Right forelimb (tissue), 1 donor: ENCODE measurements around the gene CDH4.
"Not testable (repeated sequence)": the region's sequence is repeated elsewhere in the genome, so short reads cannot be mapped to it uniquely, and the experiment has no call there.

Experiments
- DNase-seq: peaks from one replicate; pipeline ENCODE4 v3.0.0-alpha.2; 2018

Gene CDH4

DNA sequence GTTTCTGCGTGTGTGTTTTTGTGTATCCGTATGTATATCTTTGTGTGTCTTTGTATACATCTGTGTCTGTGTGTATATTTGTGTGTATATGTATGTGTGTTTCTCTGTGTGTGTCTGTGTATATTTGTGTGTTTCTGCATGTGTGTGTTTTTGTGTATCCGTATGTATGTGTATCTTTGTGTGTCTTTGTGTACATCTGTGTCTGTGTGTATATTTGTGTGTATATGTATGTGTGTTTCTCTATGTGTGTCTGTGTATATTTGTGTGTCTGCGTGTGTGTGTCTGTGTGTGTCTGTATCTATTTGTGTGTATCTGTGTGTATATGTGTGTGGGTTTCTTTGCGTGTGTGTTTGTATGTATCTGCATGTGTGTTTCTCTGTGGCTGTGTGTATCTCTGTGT is 192.6 kb downstream of the CDH4 start:
- DNase-seq: no peak

DNA sequence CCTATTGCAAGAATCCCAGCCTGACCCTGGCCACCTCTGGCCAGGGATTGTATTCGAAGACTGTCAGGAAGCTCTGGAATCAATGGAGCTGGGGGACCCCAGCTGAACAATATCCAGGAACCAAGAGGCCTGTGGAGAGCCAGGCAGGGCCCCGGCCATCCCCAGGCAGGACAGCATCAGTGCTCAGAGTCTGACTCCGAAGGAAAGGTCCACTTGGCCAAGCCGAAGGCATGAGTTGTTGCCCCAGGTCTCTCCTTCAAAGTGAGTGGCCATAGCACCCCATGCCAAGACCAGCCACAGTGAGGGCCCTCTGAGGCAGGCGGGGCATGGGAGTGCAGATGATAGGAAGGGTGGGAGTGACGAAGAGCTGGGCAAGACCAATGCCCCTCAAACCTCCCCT is 193.1 kb downstream of the CDH4 start:
- DNase-seq: no peak

DNA sequence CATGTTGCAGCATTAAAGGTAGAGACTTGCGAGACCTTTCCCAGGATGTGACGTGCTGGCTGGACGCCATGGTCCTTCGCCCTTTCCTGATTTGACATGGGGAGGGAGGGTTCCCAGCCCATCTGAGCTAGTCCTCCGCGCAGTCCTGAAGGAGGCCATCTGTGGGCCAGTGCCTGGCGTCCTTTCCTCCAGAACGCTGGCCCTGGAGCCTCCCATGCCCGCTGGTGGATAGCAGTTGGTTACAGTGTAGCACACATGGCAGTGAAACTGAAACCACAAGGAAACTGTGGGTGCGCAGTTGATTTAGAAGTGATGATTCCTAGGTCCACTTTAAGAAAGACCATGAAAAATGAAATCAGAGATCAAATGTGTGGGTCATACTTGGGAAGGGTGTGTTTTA is 193.7 kb downstream of the CDH4 start:
- no peak for DNase-seq

DNA sequence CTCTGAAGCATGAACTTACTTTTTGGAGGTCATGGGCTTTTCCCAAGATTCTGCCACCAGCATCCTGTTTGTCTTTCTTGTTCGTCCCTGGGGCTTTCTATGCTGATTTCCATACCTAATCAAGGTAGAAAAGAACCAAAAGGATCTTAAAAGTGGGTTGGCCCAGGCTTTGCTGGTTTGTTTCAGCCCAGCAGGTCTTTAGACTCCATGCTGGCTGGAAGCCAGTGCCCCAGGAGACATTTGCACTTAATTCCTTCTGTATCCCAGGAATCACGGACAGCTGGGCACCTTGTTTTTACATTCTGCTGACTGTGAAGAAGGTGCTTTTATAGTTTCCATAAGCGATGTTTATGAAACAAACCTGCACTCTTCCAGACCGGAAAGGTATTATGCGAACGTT is 195.9 kb downstream of the CDH4 start:
- DNase-seq: no peak

DNA sequence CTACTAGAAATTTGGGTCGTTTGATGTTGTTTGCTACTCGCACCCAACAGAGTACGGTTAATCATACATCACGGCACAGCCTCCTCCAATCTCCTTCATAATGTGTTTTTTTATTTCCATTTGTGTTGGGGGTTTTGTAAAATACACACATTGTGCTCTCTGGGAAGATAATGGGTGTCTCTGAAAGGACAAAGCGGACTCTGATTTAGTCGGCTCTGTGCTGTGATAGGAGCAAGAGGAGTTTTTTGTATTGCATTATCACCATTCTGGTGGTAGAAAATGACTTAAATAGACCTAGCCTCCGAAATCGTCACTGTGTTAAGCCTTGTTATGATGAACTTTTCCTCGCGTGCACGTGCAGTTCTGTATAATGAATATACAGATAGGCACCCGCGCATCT is 196.3 kb downstream of the CDH4 start:
- no peak for DNase-seq

DNA sequence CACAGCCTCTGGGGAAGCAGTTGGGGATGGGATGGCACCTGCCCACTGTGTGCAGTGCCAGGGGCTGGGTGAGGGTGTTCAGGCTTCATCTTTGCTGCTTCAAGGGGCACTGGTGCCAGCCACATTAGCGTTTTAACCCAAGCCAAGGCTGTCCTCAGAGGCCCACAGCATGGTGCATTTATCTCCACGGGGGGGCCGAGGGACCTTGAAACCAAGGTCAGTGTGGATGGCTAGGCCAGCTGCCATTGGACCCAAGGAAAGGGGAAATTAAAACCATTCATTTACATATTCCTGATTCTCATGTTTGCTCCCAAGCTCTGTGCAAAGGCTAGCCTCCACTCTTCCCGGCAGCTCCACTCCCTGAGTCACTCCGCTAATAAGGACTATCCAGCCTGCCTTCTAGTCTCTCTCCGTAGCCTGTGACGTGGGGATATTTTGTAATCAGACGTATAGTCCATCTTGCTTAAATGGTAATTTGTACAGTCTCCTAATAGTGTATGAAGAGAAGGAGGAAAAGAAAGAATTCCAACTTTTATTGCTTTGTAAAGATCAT is 197.1 kb downstream of the CDH4 start:
- DNase-seq: no peak

DNA sequence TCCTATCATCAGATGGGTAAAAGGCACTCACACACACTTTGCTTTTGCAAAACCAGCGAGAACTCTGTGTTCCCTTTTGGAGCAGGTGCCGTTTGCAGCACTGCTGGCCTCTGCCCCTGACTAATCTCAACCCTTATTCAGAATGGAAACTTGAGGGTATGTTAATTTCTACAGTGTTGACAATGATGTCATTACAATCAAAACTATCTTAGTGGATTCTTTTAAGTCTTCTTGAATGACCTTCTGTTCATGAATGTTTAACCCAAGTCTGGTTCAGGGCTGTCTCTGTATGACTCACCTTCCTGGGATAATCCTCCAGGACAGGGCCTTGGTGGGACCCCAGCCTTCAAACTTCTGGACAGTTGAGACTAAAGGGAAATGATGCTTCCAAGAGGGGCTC is 197.9 kb downstream of the CDH4 start:
- no peak for DNase-seq

DNA sequence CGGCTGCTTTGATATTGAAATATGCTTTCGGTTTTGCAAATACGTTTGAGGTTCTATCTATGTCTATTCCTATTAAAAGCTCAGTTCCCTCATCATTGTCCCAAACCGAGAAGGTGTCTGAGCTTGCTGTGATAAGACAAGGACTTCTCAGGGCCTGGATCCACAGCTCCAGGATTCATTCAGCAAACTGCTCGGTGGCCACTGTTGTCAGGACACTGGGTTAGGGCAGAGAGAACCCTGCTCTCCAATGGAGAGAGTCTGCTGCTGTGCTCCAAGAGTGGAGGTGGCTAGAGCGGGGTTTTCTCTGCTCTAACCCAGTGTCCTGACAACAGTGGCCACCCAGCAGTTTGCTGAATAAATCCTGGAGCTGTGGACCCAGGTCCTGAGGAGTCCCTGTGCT is 198.5 kb downstream of the CDH4 start:
- DNase-seq: no peak

DNA sequence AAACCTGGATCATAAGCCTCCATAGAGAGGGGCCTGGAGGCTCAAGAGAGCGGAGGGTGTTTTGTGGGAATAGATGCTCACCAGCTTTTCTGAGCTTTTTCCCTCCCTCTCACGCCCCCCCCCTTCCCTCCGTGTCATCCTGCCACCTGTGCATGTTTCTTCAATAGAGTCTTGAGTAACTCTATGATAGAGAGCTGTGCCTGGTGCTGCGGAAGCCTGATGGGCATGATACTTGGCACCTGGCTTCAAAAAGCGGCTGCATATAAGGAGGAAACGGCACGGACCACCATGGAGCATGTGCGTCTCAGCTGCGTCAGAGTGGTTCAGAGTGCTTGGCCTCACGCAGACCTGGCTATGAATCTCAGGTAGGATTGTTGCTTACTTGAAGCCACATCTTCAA is 198.9 kb downstream of the CDH4 start:
- no peak for DNase-seq

DNA sequence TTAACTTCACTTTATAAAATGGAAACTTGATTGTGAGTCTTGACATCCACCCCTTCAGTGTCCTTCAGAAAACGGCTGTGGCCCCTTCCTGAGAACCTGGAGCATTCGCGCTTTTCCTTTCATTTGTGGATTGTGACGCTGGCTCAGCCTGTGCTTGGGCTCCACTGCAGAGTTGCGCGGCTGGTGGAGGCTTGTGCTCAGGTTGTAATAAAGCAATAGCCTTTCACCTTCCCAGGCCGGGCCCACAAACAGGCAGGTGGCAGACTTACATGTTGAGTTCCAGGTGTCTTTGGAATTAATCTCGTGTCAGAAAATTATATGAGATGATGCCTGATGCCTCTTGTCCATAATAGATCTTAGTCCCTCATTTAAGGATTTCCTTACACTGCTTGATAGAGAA is 199.9 kb downstream of the CDH4 start:
- DNase-seq: no peak

DNA sequence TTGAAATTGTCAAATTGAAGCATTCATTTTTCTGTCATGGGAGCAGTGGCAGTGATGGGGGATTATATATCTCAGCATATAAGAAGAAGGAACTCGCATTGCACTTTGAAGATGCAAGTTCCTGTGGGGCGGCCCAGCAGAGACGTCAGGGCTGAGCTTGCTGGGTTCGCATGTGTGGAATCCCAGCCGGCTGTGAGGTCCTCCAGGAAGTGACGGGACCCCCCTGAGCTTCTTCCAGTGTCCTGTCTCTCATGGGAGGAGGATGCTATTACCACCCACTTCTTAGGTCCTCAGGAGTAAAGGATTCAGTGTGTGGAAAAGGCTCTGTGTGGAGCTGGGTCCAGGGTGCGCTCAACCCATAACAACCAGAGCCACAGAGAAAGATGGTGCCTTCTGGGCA is 201.2 kb downstream of the CDH4 start:
- DNase-seq: no peak

DNA sequence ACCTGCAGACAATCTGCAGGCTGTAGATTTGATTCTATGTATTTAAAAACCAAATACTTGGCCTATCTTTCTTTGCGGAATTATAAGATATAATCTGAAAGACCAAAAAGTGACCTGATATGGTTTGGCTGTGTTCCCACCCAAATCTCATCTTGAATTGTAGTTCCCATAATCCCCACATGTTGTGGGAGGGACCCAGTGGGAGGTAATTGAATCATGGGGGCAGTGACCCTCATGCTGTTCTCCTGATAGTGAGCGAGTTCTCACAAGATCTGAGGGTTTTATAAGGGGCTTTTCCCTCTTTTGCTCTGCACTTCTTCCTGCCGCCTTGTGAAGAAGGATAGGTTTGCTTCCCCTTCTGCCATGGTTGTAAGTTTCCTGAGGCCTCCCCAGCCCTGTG is 201.6 kb downstream of the CDH4 start:
- not testable (repeated sequence) for DNase-seq

DNA sequence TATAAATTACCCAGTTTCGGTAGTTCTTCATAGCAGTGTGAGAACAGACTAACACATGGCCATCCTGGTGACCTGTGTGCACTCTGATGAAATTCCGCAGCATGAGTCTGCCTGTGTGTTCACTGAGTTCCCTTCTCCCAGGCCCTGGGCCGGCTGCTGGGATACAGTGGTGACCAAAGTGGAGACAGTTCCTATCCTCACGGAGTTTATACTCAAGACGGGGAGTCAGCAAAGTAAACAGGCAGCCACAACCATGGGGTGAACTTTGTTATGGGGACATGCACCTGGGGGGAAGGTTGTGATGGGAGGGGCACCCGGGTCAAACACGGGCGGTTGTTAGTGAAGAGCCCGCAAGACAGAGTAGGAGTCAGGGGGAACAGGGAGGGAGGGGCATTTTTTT is 202.0 kb downstream of the CDH4 start:
- DNase-seq: no peak

DNA sequence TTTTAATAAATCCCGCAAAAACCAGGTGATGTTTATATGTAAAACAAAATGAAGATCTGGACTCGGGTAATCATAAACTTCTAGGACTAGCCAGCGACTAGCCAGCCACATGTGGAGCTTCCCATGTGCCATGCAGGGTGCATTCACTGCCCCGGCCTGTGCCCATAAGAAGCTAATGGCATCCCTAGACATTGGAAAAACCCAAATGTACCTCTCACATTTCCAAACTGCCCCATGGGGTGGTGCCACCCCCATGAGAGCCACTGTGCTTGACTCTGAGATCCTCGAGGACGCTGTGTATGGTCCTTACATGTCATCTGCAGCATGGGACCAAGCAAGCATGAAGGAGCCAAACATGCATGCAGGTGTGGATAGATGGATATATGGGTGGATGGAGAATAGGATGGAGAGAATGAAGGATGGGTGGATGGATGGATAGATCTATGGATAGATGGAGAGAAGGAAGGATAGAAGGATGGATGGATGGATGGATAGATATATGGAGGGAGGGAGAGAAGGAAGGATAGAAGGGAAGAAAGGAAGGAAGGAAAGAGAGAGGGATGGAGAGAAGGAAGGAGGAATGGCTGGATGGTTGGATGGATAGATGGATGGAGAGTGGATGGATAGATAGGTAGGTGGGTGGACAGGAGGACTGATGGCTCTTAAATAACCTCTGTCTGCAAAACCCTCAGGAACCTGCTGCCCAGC is 203.6 kb downstream of the CDH4 start:
- DNase-seq: no peak

DNA sequence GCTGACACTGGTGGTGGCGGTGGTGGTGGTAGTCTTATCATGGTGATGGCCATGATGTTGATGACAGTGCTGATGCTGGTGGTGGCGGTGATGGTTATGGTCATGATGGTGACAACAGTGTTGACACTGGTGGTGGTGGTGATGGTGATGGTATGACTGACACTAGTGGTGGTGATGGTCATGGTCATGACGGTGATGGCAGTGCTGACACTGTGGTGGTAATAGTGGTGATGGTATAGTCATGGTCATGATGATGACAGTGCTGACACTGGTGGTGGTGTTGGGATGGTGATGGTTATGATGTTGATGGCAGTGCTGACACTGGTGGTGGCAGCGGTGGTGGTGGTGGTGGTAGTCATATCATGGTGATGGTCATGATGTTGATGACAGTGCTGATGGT is 205.7 kb downstream of the CDH4 start:
- DNase-seq: no peak

DNA sequence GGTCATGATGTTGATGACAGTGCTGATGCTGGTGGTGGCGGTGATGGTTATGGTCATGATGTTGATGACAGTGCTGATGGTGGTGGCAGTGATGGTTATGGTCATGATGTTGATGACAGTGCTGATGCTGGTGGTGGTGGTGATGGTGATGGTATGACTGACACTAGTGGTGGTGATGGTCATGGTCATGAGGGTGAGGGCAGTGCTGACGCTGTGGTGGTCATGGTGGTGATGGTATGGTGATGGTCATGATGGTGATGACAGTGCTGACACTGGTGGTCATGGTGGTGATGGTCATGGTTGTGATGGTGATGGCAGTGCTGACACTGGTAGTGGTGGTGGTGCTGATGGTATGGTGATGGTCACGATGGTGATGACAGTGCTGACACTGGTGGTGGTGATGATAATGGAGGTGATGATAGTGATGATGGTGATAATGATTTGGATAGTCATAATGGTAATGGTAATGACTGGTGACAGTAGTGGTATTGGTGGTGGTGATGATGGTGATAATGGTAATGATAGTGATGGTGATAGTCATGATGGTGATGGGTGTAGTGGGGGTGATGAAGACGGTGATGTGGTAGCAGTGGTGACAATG is 206.2 kb downstream of the CDH4 start:
- DNase-seq: no peak

DNA sequence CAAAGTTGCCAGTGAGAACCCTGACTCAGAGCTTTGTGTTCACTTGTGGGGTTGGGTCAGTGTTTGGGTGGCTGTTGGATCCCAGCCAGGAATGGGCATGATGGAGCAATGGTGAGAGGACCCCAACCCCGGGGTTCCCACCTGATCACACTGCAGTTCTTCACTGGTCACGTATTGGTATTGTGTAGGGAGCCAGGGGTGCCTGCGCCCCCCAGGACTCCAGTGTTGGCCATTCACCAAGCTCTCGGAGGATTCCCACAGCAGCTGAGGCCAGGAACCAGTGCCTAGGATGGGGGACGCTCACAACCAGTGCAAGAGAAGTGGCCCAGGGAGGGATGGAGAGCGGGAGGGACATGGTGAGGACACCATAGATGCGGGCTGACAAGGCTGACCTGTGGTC is 207.2 kb downstream of the CDH4 start:
- no peak for DNase-seq

DNA sequence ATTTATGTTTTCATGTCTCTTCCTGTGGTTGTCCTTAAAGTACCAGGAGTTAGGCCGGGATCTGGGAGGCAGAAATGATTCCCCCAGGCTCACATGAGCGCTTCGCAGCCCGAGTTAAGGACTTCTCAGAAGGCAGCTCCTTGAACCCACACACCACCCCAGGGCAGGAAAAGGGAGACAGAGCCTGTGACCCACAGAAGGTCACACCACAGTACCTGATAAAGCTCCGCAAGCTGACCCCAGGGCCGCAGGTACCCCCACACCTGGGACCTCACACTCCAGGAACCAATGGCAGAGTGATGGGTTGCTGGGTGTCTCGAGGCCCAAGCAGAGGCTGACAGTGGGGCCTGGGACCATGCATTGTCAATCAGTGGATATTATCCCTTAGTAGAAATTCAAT is 207.6 kb downstream of the CDH4 start:
- no peak for DNase-seq

DNA sequence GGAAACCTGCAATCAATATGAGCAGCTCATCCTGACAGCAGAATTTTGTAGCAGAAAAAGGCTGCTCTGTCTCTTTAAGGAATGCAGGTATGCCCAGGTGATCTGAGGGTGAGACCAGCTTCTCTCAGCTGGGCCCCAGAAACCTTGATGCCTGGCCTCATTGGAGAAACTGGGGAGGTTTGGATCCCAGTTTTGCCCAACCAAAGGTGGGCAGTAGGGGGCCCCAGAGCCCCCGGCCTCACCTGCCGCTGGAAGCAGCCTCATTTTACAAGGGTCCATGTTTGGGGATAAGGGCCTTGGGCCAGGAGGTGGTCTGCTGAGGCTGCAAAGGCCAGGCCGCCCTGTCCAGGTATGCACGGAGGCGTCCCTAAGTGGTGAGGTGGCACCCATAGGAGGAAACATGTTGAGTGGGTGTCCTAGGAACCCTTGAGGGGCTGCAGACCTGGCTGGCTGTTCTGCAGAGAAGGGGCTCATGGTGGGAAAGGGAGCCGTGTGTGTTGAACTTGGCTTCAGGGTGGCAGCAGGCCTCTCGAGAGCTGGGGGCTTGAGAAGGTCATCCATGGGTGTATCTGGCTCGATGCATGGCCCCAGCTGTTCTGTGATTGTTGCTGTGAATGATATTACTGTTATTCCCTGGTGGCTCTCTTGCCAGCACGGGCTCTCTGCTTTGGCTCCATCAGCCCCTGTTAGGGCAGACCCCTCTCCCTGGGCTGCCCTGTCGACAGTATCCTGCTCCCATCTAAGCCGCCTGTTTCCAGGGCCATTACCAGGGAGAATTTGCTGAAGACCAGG is 208.4 kb downstream of the CDH4 start:
- no peak for DNase-seq

DNA sequence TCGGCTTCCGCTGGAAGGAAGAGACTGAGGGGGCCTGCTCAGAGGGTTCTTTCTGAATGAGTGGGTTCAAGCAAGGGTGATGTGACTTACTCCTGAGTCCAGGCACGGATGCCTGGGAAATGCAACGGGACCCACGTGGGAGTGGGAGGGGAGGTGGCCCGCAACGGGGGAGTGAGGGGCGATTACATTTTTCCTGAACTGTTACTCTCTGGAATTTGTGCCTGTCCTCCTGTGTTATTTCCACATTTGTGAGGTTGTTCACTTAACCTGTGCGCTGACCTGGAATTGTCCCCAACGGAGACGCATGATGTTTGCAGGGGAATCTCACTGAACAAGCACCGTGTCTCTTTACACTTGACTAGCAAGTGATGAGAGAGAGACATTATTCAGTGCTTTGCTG is 209.4 kb downstream of the CDH4 start:
- no peak for DNase-seq

DNA sequence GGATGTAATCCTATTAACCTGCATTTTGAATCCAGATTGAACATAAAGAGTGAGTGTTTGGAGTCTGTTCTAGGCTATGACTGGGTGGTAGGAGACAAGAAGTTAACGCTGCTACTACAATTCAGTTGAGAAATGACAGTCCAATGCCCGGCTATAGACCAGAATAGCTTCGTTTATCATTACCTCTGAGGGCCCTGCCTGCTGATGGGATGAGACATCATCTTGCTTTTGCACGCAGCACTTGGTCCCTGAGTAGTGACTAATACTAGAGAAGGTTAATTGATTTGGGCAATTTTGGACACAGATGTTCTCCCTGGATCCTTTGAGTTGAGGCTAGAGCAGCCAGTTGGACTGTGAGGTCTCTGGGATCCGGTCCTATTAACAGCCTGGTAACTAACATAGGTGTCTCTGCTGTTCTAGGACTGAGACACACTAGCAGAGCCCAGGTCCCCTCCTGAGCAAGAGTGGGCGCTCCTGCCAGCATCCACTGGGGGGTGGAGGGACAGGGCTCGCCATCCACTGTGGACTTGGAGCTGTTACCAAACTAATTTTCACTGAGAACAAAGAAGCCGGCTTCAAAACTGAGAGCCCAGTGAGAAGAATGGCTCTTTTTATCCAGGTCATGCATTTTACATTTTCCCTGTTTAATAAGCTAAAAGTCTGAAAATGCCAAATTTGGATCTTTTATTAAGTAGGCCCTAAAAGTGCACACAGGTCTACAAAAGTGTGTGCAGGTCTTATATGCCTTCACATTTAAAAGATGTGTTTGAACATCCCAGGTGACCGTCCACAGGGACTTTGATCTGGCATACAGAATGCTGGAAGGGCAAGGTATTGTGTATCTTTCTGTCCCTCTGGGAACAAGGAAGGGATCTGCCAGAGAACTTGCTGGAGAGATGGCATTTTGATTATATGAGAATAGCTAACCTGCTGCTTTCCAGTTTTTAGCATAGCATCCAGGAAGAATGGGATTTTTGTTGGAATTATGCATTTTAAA is 212.5 kb downstream of the CDH4 start:
- no peak for DNase-seq

DNA sequence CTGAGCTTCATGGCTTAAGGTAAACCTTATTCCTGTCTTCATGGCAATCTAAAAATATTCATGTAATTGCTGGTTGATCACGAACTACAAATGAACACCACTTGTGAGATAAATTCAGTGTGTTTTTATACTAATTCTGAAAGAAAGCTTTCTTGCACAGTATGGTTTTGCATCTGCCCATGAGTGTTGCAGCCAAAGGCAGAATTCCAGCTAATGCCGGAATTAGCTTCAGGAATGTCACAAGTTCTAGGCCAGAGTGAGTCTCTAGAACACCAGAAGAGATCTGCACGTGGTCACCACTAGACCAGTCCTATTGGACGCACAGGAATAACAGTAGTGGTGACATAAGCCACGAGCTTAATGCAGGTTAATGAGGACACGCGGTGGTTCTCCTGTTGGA is 223.7 kb downstream of the CDH4 start:
- DNase-seq: no peak

DNA sequence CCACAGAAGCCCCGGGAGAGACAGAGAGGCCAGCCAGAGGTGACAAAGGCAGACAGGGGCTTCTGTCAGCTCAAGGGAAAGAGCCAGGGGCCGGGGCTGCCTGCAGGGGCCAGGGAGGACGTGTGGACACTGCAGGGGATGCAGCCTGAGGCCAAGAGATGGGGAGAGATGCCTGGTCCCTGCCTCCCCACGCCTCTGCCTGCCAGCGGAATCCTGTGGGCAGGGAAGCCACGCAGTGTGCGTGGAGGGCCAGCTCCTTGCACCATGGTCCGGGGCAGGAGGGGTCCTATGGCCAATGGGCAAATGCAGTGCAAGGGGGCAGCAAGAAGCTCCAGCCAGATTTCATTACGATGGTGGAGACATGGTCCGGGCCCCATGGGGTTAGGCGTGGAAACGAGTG is 224.9 kb downstream of the CDH4 start:
- no peak for DNase-seq
